ENCODE data around the gene RUBCN.
"Not testable (repeated sequence)": the region's sequence is repeated elsewhere in the genome, so short reads cannot be mapped to it uniquely, and the experiment has no call there.

The RUBCN gene

DNA sequence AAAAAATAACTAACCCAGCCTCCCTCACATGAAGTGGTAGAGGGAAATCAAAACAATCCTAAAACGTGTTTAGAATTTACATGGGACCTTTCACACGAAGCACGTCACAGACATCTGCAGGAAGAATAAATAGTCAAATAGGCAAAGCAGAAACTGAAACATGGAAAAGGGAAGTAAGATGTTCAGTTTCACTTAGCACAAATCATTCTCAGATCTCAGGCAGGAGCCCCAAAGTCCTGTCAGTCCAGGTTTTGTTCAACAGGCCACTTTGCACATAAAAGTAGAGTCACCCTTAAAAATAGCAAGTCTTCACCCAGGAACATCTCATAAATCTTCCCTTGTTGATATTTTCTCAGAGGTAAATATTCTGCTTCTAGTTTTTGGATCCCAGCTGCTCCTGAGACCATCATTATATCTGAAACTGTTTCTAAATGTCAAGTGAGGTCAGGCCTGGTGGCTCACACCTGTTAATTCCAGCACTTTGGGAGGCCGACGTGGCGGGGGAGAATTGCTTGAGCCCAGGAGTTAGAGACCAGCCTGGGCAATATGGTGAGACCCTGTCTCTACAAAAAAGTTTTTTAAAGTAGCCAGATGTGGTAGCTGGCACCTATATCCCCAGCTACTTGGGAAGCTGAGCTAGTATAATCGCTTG lies 1.9 kb downstream of the RUBCN start:
- no peak for DNase-seq (ENCODE audit: low spot score)

DNA sequence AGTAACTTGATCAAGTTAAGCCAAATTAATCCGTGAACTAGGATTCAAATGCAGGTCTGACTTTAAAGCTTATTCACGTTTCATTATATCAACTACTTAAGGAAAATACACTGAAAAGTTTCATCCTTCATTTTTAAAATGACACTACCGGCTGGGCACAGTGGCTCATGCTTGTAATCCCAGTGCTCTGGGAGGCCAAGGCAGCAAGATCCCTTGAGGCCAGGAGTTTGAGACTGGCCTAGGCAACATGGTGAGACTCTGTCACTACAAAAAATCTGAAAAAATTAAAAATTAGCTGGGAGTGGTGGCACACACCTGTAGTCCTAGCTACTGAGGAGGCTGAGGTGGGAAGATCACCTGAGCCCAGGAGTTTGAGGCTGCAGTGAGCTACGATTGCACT lies 3.7 kb downstream of the RUBCN start:
- DNase-seq (ENCODE audit: low spot score) = no peak

DNA sequence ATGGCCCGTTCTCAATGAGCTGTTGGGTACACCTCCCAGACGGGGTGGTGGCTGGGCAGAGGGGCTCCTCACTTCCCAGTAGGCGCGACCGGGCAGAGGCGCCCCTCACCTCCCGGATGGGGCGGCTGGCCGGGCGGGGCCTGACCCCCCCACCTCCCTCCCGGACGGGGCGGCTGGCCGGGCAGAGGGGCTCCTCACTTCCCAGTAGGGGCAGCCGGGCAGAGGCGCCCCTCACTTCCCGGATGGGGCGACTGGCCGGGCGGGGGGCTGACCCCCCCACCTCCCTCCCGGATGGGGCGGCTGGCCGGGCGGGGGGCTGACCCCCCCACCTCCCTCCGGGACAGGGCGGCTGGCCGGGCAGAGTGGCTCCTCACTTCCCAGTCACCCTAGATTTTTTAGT lies 5.2 kb downstream of the RUBCN start:
- DNase-seq (ENCODE audit: low spot score) = not testable (repeated sequence)

DNA sequence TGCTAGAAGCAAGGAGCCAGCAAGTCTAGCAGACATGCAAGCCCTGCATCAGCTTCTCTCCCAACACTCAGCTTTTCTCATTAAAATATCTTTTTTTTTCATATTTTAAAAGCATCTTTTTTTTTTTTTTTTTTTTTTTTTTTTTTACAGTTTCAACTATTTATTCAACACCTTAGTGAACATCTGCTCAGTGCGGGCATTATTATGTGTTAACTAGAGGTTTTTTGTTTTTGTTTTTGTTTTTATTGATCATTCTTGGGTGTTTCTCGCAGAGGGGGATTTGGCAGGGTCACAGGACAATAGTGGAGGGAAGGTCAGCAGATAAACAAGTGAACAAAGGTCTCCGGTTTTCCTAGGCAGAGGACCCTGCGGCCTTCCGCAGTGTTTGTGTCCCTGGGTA lies 5.9 kb downstream of the RUBCN start:
- DNase-seq (ENCODE audit: low spot score) = not testable (repeated sequence)

DNA sequence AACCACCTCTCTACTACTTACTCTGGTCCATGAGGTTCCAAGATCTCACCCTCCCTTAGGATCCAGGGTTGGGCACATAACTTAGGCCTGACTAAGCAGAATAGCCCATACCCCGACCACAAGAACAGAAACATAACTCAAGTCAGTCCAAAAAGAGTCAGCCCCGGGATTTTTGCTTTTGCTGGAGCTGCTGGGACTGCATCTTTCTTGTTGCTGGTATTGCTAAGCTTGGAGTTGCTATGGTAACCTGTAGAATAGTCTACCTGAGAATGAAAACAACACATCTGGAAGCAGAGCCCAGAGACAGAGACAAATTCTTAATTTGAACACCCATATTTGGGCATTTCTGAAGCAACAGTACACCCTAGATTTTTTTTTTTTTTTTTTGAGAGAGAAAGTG lies 6.5 kb downstream of the RUBCN start:
- DNase-seq (ENCODE audit: low spot score) = no peak

DNA sequence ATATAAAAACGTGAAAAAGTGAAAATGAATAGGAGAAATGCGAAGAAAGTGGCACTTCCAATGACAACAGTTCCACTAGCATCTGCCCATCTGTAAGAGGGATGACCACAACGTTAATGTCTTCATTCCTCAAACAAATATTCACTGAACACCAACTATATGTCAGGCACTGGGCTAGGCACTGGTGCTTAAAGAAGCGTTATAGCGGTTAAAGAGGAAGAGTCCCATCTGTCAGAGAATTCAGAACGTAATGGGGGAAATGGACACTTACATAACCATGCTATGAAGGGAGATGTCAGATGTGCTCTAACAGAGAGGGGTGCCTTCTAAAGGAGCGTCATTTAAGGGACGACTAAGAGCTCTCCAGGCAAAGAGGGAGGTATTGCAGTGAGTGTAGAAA lies 8.2 kb downstream of the RUBCN start:
- DNase-seq (ENCODE audit: low spot score) = no peak

DNA sequence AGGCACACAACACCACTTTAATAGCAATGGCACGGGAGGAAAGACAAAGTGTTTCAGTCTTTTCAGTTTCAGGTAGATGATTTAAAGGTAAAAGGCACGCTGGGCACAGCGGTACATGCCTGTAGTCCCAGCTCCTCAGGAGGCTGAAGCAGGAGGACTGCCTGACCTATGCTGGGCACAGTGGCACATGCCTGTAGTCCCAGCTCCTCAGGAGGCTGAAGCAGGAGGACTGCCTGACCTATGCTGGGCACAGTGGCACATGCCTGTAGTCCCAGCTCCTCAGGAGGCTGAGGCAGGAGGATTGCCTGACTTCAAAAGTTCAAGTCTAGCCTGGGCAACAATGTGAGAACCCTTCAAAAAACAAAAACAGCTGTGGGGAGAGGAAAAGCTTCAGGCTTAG lies 8.8 kb downstream of the RUBCN start:
- not testable (repeated sequence) for DNase-seq (ENCODE audit: low spot score)

DNA sequence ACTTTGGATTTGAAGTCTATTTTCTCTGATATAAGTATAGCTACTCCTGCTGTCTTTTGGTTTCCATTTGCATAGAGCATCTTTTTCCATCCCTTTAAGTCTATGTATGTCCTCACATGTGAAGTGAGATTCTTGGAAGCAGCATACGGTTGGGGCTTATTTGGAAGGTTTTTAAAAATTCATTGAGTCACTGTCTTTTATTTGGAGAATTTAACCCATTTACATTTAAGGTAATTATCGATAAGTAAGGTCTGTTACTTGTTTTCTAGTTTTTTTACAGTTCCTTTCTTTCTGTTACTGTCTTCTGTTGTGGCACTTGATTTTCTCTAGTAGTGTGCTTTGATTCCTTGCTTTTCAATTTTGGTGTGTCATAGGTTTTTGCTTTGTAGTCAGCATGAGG lies 14.0 kb downstream of the RUBCN start:
- DNase-seq (ENCODE audit: low spot score) = no peak

DNA sequence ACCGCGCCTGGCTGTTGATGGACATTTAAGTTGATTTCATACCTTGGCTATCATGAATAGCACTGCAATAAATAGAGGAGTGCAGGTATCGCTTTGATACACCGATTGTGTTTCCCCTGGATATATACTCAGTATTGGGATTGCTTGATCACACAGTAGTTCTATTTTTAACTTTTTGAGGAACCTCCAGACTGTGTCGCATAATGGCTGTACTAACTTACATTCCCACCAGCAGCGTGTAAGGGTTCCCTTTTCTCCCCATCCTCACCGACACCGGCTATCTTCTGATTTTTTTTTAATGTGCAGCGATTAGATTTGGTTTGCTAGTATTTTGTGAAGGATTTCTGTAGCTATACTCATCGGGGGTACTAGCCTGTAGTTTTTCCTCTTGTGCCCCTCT lies 16.0 kb downstream of the RUBCN start:
- no peak for DNase-seq (ENCODE audit: low spot score)

DNA sequence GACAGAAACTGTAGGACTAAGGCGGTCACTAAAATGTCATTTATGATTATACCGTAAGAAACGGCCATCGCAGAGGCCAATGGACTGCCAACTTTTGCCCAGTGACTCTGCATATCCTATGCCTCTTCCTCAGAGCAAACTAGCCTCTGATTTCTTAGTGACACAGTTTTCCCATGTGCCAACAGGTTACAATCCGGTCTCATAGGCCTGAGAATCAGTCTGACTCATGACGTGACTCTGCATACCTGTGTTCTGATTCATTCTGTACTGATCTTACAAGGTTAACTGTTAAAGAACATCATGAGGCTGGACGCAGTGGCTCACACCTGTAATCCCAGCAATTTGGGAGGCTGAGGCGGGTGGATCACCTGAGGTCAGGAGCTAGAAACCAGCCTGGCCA lies 17.8 kb downstream of the RUBCN start:
- peak; percentile 96 for DNase-seq (ENCODE audit: low spot score)

DNA sequence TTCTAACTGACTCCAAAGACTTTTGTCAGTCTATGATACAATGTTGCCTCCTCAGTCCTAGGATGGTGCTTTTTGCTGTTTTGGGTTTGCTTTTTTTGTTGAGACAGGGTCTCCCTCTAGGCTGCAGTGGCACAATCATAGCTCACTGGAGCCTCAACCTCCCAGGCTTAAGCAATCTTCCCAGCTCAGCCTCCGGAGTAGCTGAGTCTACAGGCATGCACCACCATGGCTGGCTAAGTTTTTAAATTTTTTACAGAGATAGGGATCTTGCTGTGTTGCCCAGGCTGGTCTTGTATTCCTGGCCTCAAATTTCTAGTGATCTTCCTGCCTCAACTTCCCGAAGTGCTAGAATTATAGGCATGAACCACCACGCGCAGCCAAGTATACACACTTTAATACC lies 22.5 kb downstream of the RUBCN start:
- DNase-seq (ENCODE audit: low spot score) = no peak

DNA sequence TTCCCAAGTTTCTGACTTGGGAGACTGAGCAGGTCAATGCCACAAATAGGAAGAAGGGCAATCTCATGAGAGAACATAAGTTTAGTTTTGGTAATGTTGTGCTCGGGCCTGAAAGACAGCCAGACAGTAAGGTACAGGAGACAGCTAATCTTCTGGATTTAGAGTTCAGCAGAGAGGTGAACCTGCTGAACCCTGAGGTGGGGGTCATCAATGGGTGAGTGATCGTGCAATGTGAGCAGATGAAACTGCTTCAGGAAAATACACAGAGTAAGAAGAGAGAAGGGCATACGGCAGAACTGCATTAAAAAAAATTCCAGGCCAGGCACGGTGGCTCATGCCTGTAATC lies 23.3 kb downstream of the RUBCN start:
- DNase-seq (ENCODE audit: low spot score) = no peak

DNA sequence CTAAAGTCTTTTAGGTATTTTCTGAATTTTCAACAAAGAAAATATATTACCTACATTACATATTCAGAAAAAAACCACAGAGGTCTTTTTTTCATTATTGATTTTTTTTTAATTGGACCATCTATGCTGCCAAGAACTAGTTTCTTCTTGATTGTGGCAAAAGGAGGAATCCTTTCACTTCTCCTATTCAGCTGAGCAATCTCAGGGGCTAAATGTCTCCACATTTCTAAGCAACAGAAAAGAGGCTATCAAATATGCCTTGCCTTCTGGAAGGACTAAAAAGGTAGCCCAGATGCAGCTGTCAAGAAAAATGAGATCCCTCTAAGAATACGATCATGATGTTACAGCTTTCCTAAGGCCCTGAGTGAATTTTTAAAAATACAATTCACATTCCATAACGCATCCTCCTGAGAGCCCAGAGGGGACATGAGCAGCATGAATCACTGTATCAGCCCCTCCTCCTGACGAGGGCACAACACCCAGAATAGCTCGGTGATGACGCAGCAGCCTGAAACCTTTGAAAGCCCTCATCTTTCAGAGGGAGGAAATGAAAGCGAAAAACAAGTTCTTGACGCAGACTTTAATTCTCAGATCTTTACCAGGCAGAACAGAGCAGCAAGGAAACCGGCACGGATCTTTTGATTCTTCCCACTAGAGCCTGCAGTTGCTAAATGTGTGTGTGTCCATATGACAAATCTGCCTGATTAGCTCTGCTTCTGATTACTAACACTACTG lies 24.6 kb downstream of the RUBCN start:
- peak; percentile 95 for DNase-seq (ENCODE audit: low spot score)

DNA sequence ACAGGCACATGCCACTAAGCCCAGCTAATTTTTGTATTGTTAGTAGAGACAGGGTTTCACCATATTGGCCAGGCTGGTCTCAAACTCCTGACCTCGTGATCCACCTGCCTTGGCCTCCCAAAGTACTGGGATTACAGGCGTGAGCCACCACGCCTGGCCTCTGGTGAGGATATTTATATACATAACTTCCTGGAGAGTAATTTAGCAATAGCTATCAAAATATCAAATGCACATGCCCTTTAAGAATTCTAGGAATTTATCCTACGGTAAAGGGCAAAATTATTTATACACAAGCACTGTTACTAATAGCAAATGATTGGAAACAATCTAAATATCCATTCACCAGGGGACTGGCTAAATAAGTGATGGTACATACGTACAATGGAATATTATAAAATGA lies 25.7 kb downstream of the RUBCN start:
- not testable (repeated sequence) for DNase-seq (ENCODE audit: low spot score)

DNA sequence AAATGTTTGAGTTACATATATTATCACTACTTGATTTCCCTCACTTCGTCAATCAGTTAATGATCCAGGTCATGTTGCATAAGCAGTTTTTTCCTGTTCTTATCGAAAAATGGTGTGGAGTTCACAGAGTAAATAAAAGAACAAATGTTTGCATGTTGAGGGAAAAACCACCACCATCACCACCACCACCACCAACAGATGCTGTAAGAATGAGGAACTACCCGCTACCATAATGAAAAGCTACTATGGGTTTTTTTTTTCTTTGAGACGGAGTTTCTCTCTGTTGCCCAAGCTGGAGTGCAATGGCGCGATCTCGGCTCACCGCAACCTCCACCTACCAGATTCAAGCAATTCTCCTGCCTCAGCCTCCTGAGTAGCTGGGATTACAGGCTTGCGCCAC lies 27.6 kb downstream of the RUBCN start:
- no peak for DNase-seq (ENCODE audit: low spot score)

DNA sequence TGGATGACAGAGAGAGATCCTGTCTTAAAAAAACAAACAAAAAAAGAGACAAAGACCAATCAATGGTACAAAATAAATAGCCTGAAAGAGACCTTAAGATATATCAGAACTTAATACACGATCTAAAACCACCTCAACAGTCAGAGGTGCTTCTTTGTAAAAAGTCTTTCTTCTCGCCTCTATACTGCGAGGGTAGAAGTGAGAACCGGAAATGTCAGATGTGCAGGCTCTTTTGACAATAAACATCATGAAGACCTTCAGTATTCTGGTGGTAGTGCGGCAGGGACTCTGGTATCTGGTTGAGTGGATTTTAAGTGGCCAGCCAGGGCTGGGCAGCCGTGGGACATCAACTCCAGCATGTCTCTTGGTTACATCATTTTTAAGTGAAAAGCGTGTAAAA lies 30.0 kb downstream of the RUBCN start:
- DNase-seq (ENCODE audit: low spot score) = no peak

DNA sequence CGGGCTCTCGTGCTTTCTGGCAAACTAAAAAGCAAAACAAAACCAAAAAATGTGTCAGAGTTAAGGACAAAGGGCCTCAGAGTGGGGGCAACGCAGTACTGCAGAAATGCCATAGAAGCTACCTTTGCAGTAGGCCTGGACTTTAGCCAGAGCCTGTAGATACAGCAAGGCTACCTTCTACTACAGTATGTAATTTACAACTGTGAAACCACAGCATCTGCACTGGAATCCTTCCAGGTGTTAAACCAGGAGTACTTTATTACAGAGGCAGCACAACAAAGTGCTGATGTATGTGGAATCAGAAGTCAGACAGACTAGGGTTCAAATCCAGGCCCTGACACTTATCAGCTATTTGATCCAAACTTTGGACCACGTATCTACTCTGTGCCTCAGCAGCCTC lies 34.9 kb downstream of the RUBCN start:
- DNase-seq (ENCODE audit: low spot score) = no peak

DNA sequence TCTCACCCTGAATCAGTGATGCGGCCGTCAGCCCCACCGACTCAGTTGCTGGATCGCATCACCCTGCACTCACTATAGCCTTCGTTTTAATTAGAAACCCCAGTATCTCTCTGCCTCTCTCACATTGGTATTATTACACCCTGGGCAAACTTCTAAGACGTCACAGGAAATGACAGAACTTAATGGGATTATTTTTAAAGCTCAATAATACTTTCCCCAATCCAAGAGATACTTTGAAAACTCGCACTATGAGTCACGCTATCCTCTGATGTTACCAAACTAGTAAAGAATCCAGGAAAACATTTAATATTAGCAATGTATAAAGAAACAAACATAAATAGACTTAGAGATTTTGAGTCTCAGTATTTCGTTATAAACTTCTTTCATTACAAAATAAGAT lies 36.6 kb downstream of the RUBCN start:
- DNase-seq (ENCODE audit: low spot score) = no peak

DNA sequence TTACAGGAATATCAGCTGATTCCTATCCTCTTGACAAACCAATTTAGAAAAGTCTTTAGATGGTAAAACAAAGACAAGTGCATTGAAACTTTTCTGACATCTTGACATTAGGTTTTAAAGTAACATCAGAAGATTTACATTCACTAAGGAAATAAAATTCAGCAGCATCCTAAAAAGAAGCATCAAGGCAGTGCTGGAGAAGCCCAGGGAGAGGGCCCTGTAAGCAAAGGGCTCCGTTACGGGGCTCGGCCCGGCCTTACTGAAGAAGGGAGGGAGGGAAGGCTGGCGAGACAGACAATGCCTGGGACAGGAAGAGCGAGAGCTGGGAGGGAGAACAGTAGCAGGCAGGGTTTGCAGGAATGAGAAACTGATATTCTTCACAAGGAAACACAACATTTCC lies 39.3 kb downstream of the RUBCN start:
- DNase-seq (ENCODE audit: low spot score) = no peak

DNA sequence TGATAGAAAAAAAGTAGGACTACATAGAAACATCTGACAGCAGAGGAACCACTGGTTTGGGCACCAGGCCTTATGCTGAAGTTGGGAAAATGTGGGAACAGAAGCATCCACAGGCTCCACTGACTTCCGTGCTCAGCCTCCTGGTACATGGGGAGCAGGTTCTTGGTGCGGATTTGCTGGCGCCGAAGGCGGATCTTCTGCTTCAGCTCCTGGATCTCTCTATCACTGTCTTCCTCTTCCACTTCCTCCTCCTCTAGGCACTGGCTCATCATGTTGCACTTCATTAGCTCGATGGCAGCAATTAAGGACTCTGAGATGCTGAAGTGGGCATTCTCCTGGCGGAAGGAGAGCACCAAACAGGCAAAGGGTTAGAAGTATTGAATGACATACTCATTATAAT lies 42.5 kb downstream of the RUBCN start:
- no peak for DNase-seq (ENCODE audit: low spot score)

DNA sequence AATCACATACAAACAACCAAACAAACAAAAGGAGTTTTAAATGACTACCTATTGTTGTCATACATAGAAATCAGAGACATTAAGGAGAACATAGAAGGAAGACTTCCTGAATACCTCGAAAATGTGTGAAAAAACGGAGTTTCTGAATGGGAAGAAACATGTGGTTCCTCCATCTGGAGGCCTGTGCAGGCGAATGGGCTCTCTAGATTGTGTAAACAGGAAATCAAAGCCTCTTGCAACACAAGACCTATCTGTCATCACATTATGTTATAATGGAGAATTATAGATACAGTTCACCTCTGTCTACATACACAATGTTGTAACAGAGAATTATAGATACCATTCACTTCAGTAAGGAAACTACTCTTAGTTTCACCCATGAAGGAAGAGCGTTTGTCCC lies 44.1 kb downstream of the RUBCN start:
- no peak for DNase-seq (ENCODE audit: low spot score)

DNA sequence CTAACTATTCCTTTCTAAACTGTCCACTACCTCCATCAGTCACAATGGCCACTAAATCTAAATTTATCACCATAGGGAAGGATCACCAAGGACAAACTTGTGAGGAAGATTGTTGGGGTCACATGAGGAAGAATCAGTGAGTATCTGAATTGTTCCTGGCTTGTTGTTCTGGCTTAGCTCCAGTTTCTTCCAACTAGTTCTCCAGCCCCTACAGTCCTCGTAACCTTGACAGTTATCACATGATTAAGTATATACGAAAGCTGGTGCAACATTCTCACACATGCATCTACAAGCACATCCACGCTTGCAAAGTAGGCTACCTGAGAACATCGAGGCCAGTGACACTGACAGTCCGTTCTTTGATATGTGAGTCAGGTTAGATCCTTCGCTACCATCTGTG lies 46.0 kb downstream of the RUBCN start:
- no peak for DNase-seq (ENCODE audit: low spot score)

DNA sequence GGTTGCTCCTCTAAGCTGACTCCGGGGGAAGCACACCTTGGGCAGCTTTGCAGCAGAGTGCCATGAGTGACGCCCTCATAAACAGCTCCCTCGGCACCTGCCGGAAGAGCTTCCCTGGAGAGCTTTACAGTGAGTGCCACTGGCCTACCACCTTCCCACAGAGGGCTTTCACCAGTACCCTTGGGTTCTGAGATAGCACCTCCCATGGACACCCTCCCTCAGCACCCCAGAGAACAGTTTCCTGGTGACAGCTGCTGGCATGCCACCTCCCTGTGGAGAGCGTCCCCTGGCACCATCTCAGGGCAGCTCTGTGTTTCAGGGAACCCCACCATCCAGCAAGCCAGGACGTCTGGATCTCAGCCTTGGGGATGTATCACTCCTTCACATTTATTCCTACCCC lies 49.1 kb downstream of the RUBCN start:
- DNase-seq (ENCODE audit: low spot score) = no peak

DNA sequence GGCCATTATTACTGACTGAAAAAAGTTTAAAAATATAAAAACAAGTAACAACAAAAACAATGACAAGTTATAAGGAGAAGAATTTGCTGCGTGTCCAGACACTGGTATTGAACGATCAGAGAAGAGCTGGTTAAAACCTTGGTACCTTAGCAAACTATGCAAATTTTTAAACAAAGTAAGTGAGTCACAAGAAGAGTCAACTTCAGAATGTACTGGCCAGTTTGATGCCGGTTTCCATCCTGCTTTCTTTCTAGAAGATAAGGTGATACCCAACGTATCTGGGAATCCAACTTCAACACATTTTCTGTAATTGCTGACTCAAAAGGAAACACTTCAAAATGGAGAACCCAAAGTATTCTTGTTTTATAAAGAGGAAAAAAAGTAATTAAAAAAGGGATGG lies 49.8 kb downstream of the RUBCN start:
- DNase-seq (ENCODE audit: low spot score) = no peak
